Right atrium auricular region (tissue), 2 donors: ENCODE data around the gene ALDH1L1. TPM values are rescaled to one million over a fixed set of nuclear protein-coding genes. Genes with fewer than 3 reads are reported as not detected.

Experiments
- DNase-seq: peaks from one replicate; pipeline ENCODE4 v3.0.0-alpha.2; 2019; ENCODE audit warnings: low spot score
- H3K27ac ChIP-seq, 2 donors: fragments of 200-600 bp; sonication (generic); 1 replicate in 1 of 2; 2 replicates in 1 of 2; pipeline ENCODE4 v1.5.1; 2016 to 2019
- H3K27me3 ChIP-seq, 2 donors: fragments of 200-600 bp; sonication (generic); one replicate each; pipeline versions ENCODE4 v1.5.1 to v1.6.0; 2017 to 2019
- H3K36me3 ChIP-seq: fragments of 200-600 bp; sonication (generic); one replicate; pipeline ENCODE4 v1.5.1; 2016
- H3K4me1 ChIP-seq, 2 donors: fragments of 200-600 bp; sonication (generic); one replicate each; pipeline versions ENCODE4 v1.5.1 to v1.6.0; 2017 to 2019
- H3K4me3 ChIP-seq, 2 donors: fragments of 200-600 bp; sonication (generic); 1 replicate in 1 of 2; 2 replicates in 1 of 2; pipeline ENCODE4 v1.5.1; 2017 to 2019; ENCODE audit warnings: mild to moderate bottlenecking in 1 of 2, moderate library complexity in 1 of 2
- H3K9me3 ChIP-seq, 2 donors: fragments of 200-600 bp; sonication (generic); one replicate each; pipeline ENCODE4 v1.5.1; 2019
- total RNA-seq, 2 donors: library from RNA; depleted of rRNA; stranded (reverse); fragments of >200 nt; gene quantifications; one replicate each; pipeline ENCODE4 v1.1.0, GENCODE V29; 2016
- TF ChIP-seq, protein P1 (sequence below), 2 donors: fragments of 200-600 bp; sonication (generic); IDR thresholded peaks; one replicate each; pipeline ENCODE4 v1.5.1; 2019; ENCODE audit warnings: antibody characterized with exemption in 2 of 2

Gene ALDH1L1
- total RNA-seq, 2 donors from 2014 or later: 13.7 to 24.0 TPM

DNA sequence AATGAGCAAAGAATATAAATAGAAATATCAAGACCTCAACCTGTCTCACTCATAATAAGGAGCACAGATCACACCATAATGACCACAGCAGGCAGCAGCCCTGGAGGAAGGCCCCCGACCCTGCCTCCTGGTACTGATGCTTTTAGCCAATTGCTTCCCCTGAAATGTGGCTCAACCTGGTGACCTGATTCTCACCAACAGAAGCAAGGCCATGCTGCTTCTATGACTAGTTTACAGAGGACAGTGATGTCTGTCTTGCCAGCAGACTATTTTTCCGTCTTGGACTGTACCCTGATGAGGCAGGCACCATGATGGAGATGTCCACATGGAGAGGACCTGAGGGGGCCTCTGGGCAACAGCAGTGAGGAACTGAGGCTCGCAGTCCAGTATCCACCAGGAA is 114.5 kb downstream of the ALDH1L1 start:
- no peak overlapping the region for H3K4me3 ChIP-seq
- TF ChIP-seq, protein P1, sequence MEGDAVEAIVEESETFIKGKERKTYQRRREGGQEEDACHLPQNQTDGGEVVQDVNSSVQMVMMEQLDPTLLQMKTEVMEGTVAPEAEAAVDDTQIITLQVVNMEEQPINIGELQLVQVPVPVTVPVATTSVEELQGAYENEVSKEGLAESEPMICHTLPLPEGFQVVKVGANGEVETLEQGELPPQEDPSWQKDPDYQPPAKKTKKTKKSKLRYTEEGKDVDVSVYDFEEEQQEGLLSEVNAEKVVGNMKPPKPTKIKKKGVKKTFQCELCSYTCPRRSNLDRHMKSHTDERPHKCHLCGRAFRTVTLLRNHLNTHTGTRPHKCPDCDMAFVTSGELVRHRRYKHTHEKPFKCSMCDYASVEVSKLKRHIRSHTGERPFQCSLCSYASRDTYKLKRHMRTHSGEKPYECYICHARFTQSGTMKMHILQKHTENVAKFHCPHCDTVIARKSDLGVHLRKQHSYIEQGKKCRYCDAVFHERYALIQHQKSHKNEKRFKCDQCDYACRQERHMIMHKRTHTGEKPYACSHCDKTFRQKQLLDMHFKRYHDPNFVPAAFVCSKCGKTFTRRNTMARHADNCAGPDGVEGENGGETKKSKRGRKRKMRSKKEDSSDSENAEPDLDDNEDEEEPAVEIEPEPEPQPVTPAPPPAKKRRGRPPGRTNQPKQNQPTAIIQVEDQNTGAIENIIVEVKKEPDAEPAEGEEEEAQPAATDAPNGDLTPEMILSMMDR (IDR thresholded peaks at IDR 0.05): no peak
- H3K9me3 ChIP-seq: no peaks in the 10 kb centered on the region
- no peak overlapping the region for H3K27ac ChIP-seq
- H3K36me3 ChIP-seq: peaks cover 5% of the 10 kb centered on the region
- H3K4me1 ChIP-seq: peaks cover 0 to 6% of the 10 kb centered on the region in 2 donors
- no peak for DNase-seq
- H3K27me3 ChIP-seq: no peaks in the 10 kb centered on the region

DNA sequence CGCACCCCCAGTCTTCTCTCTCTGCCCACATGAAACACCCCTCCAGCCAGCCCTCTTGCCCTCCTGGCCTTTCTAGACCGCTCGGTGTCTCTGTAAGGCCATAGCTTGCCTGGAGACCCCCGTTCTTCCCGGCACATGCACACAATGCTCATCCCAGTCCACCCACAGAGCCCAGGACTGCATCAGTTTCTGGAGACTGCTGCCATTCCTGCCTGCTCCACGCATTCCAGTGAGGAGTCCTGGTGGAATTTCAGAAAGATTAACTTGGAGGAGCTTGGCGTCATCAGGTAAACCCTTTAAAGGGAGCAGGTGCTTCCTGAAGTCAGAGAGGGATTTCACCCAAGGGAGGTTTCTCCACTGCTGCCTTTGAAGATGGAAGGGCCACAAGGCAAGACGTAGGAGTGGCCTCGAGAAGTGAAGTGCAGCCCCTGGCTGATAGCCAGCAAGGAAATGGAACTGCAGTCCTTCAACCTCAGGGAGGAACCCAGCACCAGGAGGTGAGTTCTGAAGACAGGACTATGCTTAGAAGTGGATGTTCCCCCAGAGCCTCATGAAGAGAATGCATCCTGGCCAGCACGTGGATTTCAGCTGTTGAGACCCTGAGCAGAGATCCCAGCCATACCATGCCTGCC is 115.6 kb downstream of the ALDH1L1 start:
- TF ChIP-seq, protein P1 (IDR thresholded peaks at IDR 0.05): no peak
- H3K27me3 ChIP-seq: no peaks in the 10 kb centered on the region
- DNase-seq: no peak
- H3K9me3 ChIP-seq: no peaks in the 10 kb centered on the region
- peaks cover 0 to 8% of the 10 kb centered on the region in 2 donors for H3K4me1 ChIP-seq
- H3K4me3 ChIP-seq: no peak overlapping the region
- H3K27ac ChIP-seq: no peak overlapping the region
- peaks cover 5% of the 10 kb centered on the region for H3K36me3 ChIP-seq

DNA sequence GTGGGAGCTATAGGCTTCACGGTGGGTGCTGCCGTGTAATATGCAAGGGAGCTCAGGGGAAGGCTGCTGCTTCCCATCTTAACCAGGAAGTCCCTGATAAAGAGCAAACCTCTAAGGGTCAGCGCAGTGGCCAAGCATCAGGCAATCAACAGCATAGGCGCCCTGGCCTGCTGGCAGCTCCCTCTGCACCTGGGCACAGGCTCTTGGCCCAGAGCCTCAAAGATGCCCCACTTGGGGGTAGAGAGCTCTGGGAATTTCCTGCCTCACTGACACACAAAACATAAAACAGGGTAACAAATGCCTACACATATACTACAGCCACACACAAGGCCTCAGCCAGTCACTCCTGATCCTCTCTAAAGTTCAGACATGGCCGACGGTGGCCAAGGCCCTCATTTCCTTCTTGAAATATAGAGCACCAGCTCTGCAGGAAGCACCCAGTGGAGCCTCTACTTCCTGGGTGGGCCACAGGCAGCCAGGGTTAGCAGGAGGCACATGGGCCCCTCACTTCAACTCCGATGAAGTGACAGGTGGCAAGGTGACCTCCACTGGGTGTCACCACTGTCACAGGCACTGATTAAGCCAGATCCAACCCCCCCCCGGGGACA is 116.9 kb downstream of the ALDH1L1 start:
- H3K4me3 ChIP-seq: no peak overlapping the region
- TF ChIP-seq, protein P1 (IDR thresholded peaks at IDR 0.05): no peak
- peaks cover 5% of the 10 kb centered on the region for H3K36me3 ChIP-seq
- DNase-seq: no peak
- peaks cover 0 to 14% of the 10 kb centered on the region in 2 donors for H3K4me1 ChIP-seq
- no peak overlapping the region for H3K27ac ChIP-seq
- H3K27me3 ChIP-seq: no peaks in the 10 kb centered on the region
- no peaks in the 10 kb centered on the region for H3K9me3 ChIP-seq

DNA sequence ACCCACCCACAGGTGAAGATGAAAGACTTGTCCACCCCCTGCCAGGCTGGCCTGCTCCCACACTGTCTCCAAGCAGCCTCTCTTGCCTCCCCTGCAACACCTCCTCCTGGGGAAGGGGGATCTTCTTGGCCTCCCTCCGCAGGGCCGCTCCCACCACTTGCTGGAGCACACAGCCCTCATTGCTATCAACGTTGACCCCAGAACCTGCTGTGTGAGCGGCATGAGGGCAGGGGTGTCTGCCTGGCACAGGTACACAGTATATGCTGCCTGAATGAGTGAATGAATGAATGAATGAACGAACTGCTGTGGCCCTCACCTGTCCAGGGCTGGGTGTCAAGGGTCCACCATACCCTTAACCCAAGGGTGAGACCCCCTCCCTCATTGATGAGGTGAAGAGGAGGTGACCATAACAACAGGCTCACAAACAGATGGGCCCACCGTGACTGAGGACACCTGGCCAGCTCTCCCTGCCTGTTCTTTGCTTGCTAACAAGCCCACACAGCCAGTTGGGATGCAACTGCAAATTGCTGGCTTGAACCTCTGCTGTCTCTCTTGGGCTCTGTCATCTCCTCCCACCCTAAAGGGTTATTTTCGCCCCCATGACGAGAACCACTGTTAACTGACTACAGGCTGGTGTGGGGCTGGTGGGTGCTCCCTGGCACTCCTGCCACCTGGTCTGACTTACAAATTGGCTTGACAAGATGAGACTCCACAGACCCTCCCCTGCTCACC is 118.9 kb downstream of the ALDH1L1 start:
- Histone ChIP-seq H3K27ac (no peak overlapping the region), H3K9me3 (no peaks in the 10 kb centered on the region), H3K4me1 (peaks cover 0 to 33% of the 10 kb centered on the region in 2 donors), H3K4me3 (no peak overlapping the region), H3K27me3 (no peaks in the 10 kb centered on the region), H3K36me3 (no peaks in the 10 kb centered on the region)
- TF ChIP-seq, protein P1 (IDR thresholded peaks at IDR 0.05): no peak
- no peak for DNase-seq

DNA sequence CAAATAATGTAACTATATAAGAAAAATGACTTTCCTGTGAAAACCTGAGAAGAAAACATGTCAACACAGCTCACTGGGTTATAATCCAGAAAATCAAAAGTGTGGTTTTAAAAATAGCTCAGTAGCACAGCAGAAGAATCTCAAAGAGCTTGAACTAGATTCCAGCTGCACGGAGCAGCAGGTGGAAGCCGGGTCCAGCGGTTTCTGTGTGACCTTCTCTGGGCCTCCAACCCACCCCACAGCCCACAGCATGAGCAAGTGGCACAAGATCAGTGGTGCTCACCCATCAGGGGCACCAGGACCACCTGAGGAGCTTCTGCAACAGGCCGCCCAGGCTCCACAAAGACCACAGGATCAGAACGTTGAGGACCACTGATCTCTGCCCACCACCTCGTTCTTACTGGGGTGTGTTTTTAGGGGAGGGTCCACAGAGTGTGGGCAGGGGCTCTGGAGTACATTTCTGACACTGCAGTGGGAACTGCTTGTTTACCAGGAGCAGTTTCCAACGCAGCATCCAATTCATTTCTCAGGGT is 119.7 kb downstream of the ALDH1L1 start:
- Histone ChIP-seq H3K27me3 (no peaks in the 10 kb centered on the region), H3K27ac (no peak overlapping the region), H3K36me3 (no peaks in the 10 kb centered on the region), H3K9me3 (no peaks in the 10 kb centered on the region), H3K4me3 (no peak overlapping the region), H3K4me1 (peaks cover 0 to 37% of the 10 kb centered on the region in 2 donors)
- no peak for DNase-seq
- TF ChIP-seq, protein P1 (IDR thresholded peaks at IDR 0.05): no peak
